HepG2 (cell line): ENCODE results near the gene STAT4. TPM values are rescaled to one million over a fixed set of nuclear protein-coding genes. Genes with fewer than 3 reads are reported as not detected.
A peak's percentile ranks its signal among the peaks of the same experiment; 100 is the strongest.

Source experiments
- BCL6 ChIP-seq: IDR thresholded peaks from 2 replicates; pipeline ENCODE4 v1.6.1; 2016; ENCODE audit warnings: missing genetic modification reagents, missing compliant biosample characterization
- BHLHE40 ChIP-seq: IDR thresholded peaks from 2 replicates; pipeline ENCODE4 v1.6.1; 2011; ENCODE audit warnings: low read length, improper control_type of control experiment
- DR1 ChIP-seq: sonication (generic); formaldehyde crosslinking; IDR thresholded peaks from 2 replicates; pipeline ENCODE4 v1.8.0; 2021; ENCODE audit warnings: mild to moderate bottlenecking, missing genetic modification reagents, inconsistent platforms
- GABPB1 ChIP-seq: IDR thresholded peaks from 2 replicates; pipeline ENCODE4 v1.6.1; 2016; ENCODE audit warnings: mild to moderate bottlenecking, missing genetic modification reagents, moderate library complexity, missing compliant biosample characterization
- KMT2A ChIP-seq: sonication (generic); formaldehyde crosslinking; IDR thresholded peaks from 2 replicates; pipeline ENCODE4 v1.4.0; 2020; ENCODE audit warnings: missing genetic modification reagents
- RFX1 ChIP-seq: fragments of 450-650 bp; IDR thresholded peaks from 2 replicates; pipeline ENCODE4 v1.6.1; 2017
- ZNF562 ChIP-seq: sonication (generic); formaldehyde crosslinking; IDR thresholded peaks from 2 replicates; pipeline ENCODE4 v1.8.0; 2022; ENCODE audit warnings: missing genetic modification reagents, borderline replicate concordance
- ZNF777 ChIP-seq: sonication (generic); formaldehyde crosslinking; IDR thresholded peaks from 2 replicates; pipeline ENCODE4 v1.4.0; 2020; ENCODE audit warnings: missing genetic modification reagents
- ZSCAN22 ChIP-seq: sonication (generic); formaldehyde crosslinking; IDR thresholded peaks from 2 replicates; pipeline ENCODE4 v1.4.0; 2020; ENCODE audit warnings: mild to moderate bottlenecking, missing genetic modification reagents
- polyA plus RNA-seq, 8 experiments: library from polyadenylated mRNA; depleted of rRNA in 3 of 8; stranded (reverse) in 7 of 8; unstranded in 1 of 8; fragments of >200 nt; fragmentation: Illumina TruSeq in 4 of 8; extraction: Trizol in 4 of 8; gene quantifications; 2 replicates each; pipeline versions ENCODE4 v1.2.1 to v1.2.3, GENCODE V29; 2011 to 2016; ENCODE audit warnings: low read depth in 4 of 8, missing spikeins in 1 of 8, mixed read lengths in 1 of 8; ENCODE audit not compliant: insufficient read depth in 1 of 8
- total RNA-seq, 5 experiments: library from RNA; depleted of rRNA; stranded (reverse); fragments of >200 nt; fragmentation: Illumina TruSeq; extraction: Trizol; gene quantifications; 2 replicates each; pipeline ENCODE4 v1.2.3, GENCODE V29; 2016; ENCODE audit warnings: low read depth in 1 of 5
- TF ChIP-seq, protein P1 (sequence below): sonication (generic); formaldehyde crosslinking; IDR thresholded peaks from 2 replicates; pipeline ENCODE4 v1.9.0; 2022; ENCODE audit warnings: missing genetic modification reagents, mild to moderate bottlenecking, borderline replicate concordance
- TF ChIP-seq, protein P2 (sequence below): sonication (generic); formaldehyde crosslinking; IDR thresholded peaks from 2 replicates; pipeline ENCODE4 v1.4.0; 2020; ENCODE audit warnings: missing genetic modification reagents
- TF ChIP-seq, protein P3 (sequence below): IDR thresholded peaks from 2 replicates; pipeline ENCODE4 v1.6.1; 2016; ENCODE audit warnings: low read depth, missing genetic modification reagents, missing compliant biosample characterization
- TF ChIP-seq, protein P4 (sequence below): sonication (generic); formaldehyde crosslinking; IDR thresholded peaks from 2 replicates; pipeline ENCODE4 v1.4.0; 2020; ENCODE audit warnings: mild to moderate bottlenecking, missing genetic modification reagents, borderline replicate concordance

Gene STAT4
- total and polyA plus RNA-seq, 2 of the 13 experiments (the other 11 are each of a cell fraction or from before 2014, with no cell fraction given): 0.37 TPM; not detected in 1

DNA sequence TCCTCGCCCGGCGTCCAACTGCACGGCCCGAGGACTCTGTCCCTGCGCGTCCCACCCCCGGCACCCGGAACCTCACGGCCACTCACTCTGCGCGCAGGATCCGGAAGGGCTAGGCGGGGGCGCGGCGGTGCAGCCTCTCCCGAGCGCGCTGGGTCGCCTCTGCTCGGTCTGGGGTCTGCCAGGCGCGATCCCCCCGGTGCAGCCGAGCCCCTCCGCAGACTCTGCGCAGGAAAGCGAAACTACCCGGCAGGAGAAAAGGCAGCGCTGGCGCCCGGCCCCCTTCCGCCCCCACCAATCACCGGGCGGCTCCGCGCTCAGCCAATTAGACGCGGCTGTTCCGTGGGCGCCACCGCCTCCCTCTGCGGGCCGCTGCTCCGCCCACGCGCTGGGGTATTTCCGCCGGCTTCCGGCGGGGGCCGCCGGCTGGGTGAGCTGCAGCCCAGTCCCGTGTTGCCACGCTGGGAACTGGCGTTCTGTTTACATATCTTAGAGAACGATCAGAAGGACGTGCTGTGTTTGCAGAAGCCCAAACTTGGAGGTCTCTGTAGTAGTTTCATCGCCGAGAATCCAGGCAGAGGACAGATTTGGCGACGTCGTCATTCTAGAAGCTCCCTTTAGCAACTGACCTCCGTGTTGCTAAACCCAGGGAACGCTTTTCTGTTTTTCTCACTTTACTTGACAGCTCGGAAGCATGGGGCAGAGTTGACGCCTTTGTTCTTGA, 136.7 kb downstream of the STAT4 start, which contains the start of gene STAT1 (continued):
- TF ChIP-seq ZNF777 (CRISPR knock-in tag) (peak; percentile 98), RFX1 (no peak), BHLHE40 (peak; percentile 86), KMT2A (CRISPR knock-in tag) (peak; percentile 100), ZSCAN22 (peak; percentile 67; the same call in 1 of the 2 replicates), BCL6 (CRISPR knock-in tag) (peak; percentile 98), DR1 (peak; percentile 98), GABPB1 (CRISPR knock-in tag) (peak; percentile 99), ZNF562 (CRISPR knock-in tag) (no peak)
- TF ChIP-seq, protein P1, sequence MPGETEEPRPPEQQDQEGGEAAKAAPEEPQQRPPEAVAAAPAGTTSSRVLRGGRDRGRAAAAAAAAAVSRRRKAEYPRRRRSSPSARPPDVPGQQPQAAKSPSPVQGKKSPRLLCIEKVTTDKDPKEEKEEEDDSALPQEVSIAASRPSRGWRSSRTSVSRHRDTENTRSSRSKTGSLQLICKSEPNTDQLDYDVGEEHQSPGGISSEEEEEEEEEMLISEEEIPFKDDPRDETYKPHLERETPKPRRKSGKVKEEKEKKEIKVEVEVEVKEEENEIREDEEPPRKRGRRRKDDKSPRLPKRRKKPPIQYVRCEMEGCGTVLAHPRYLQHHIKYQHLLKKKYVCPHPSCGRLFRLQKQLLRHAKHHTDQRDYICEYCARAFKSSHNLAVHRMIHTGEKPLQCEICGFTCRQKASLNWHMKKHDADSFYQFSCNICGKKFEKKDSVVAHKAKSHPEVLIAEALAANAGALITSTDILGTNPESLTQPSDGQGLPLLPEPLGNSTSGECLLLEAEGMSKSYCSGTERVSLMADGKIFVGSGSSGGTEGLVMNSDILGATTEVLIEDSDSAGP: peak; percentile 97; the same call in 1 of the 2 replicates
- TF ChIP-seq, protein P2, sequence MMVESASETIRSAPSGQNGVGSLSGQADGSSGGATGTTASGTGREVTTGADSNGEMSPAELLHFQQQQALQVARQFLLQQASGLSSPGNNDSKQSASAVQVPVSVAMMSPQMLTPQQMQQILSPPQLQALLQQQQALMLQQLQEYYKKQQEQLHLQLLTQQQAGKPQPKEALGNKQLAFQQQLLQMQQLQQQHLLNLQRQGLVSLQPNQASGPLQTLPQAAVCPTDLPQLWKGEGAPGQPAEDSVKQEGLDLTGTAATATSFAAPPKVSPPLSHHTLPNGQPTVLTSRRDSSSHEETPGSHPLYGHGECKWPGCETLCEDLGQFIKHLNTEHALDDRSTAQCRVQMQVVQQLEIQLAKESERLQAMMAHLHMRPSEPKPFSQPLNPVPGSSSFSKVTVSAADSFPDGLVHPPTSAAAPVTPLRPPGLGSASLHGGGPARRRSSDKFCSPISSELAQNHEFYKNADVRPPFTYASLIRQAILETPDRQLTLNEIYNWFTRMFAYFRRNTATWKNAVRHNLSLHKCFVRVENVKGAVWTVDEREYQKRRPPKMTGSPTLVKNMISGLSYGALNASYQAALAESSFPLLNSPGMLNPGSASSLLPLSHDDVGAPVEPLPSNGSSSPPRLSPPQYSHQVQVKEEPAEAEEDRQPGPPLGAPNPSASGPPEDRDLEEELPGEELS (CRISPR knock-in tag): peak; percentile 87
- TF ChIP-seq, protein P3, sequence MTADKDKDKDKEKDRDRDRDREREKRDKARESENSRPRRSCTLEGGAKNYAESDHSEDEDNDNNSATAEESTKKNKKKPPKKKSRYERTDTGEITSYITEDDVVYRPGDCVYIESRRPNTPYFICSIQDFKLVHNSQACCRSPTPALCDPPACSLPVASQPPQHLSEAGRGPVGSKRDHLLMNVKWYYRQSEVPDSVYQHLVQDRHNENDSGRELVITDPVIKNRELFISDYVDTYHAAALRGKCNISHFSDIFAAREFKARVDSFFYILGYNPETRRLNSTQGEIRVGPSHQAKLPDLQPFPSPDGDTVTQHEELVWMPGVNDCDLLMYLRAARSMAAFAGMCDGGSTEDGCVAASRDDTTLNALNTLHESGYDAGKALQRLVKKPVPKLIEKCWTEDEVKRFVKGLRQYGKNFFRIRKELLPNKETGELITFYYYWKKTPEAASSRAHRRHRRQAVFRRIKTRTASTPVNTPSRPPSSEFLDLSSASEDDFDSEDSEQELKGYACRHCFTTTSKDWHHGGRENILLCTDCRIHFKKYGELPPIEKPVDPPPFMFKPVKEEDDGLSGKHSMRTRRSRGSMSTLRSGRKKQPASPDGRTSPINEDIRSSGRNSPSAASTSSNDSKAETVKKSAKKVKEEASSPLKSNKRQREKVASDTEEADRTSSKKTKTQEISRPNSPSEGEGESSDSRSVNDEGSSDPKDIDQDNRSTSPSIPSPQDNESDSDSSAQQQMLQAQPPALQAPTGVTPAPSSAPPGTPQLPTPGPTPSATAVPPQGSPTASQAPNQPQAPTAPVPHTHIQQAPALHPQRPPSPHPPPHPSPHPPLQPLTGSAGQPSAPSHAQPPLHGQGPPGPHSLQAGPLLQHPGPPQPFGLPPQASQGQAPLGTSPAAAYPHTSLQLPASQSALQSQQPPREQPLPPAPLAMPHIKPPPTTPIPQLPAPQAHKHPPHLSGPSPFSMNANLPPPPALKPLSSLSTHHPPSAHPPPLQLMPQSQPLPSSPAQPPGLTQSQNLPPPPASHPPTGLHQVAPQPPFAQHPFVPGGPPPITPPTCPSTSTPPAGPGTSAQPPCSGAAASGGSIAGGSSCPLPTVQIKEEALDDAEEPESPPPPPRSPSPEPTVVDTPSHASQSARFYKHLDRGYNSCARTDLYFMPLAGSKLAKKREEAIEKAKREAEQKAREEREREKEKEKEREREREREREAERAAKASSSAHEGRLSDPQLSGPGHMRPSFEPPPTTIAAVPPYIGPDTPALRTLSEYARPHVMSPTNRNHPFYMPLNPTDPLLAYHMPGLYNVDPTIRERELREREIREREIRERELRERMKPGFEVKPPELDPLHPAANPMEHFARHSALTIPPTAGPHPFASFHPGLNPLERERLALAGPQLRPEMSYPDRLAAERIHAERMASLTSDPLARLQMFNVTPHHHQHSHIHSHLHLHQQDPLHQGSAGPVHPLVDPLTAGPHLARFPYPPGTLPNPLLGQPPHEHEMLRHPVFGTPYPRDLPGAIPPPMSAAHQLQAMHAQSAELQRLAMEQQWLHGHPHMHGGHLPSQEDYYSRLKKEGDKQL (CRISPR knock-in tag): peak; percentile 86
- TF ChIP-seq, protein P4, sequence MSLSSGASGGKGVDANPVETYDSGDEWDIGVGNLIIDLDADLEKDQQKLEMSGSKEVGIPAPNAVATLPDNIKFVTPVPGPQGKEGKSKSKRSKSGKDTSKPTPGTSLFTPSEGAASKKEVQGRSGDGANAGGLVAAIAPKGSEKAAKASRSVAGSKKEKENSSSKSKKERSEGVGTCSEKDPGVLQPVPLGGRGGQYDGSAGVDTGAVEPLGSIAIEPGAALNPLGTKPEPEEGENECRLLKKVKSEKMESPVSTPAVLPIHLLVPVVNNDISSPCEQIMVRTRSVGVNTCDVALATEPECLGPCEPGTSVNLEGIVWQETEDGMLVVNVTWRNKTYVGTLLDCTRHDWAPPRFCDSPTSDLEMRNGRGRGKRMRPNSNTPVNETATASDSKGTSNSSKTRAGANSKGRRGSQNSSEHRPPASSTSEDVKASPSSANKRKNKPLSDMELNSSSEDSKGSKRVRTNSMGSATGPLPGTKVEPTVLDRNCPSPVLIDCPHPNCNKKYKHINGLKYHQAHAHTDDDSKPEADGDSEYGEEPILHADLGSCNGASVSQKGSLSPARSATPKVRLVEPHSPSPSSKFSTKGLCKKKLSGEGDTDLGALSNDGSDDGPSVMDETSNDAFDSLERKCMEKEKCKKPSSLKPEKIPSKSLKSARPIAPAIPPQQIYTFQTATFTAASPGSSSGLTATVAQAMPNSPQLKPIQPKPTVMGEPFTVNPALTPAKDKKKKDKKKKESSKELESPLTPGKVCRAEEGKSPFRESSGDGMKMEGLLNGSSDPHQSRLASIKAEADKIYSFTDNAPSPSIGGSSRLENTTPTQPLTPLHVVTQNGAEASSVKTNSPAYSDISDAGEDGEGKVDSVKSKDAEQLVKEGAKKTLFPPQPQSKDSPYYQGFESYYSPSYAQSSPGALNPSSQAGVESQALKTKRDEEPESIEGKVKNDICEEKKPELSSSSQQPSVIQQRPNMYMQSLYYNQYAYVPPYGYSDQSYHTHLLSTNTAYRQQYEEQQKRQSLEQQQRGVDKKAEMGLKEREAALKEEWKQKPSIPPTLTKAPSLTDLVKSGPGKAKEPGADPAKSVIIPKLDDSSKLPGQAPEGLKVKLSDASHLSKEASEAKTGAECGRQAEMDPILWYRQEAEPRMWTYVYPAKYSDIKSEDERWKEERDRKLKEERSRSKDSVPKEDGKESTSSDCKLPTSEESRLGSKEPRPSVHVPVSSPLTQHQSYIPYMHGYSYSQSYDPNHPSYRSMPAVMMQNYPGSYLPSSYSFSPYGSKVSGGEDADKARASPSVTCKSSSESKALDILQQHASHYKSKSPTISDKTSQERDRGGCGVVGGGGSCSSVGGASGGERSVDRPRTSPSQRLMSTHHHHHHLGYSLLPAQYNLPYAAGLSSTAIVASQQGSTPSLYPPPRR (CRISPR knock-in tag): peak; percentile 80; the same call in 1 of the 2 replicates
